HepG2 (cell line): ENCODE data around the gene HMCN1. TPM values are rescaled to one million over a fixed set of nuclear protein-coding genes. Genes with fewer than 3 reads are reported as not detected.
A peak's percentile ranks its signal among the peaks of the same experiment; 100 is the strongest.

Source experiments
- ARID5B ChIP-seq: IDR thresholded peaks from 2 replicates; pipeline ENCODE4 v1.4.0; 2020; ENCODE audit warnings: mild to moderate bottlenecking, missing genetic modification reagents
- CBX2 ChIP-seq, 2 experiments: fragments of 200-600 bp in 1 of 2; sonication (generic); formaldehyde crosslinking in 1 of 2; IDR thresholded peaks; 2 replicates each; pipeline versions ENCODE4 v1.7.0 to v1.8.1; 2018 to 2022; ENCODE audit warnings: low read depth in 2 of 2, low read length in 1 of 2, mild to moderate bottlenecking in 1 of 2, missing genetic modification reagents in 1 of 2
- DDIT3 ChIP-seq: sonication (generic); formaldehyde crosslinking; IDR thresholded peaks from 2 replicates; pipeline ENCODE4 v1.4.0; 2020; ENCODE audit warnings: mild to moderate bottlenecking, missing genetic modification reagents
- DR1 ChIP-seq: sonication (generic); formaldehyde crosslinking; IDR thresholded peaks from 2 replicates; pipeline ENCODE4 v1.8.0; 2021; ENCODE audit warnings: mild to moderate bottlenecking, missing genetic modification reagents, inconsistent platforms
- FOXA1 ChIP-seq, 2 experiments: fragments of 450-650 bp in 1 of 2; sonication (generic) in 1 of 2; formaldehyde crosslinking in 1 of 2; IDR thresholded peaks; 2 replicates each; pipeline versions ENCODE4 v1.4.0 to v1.6.1; 2016 to 2020; ENCODE audit warnings: missing genetic modification reagents in 1 of 2
- GABPB1 ChIP-seq: IDR thresholded peaks from 2 replicates; pipeline ENCODE4 v1.6.1; 2016; ENCODE audit warnings: mild to moderate bottlenecking, missing genetic modification reagents, moderate library complexity, missing compliant biosample characterization
- HCFC1 ChIP-seq: fragments of 150-350 bp; IDR thresholded peaks from 2 replicates; pipeline ENCODE4 v1.6.1; 2014; ENCODE audit warnings: low read depth, low read length
- HDAC6 ChIP-seq: fragments of 200-600 bp; sonication (generic); IDR thresholded peaks from 2 replicates; pipeline ENCODE4 v1.7.0; 2017; ENCODE audit warnings: mild to moderate bottlenecking, antibody characterized with exemption, low read length, low read depth
- HIVEP1 ChIP-seq: sonication (generic); formaldehyde crosslinking; IDR thresholded peaks from 2 replicates; pipeline ENCODE4 v1.4.0; 2020; ENCODE audit warnings: mild to moderate bottlenecking, missing genetic modification reagents
- MNT ChIP-seq: fragments of 450-650 bp; IDR thresholded peaks from 2 replicates; pipeline ENCODE4 v1.6.1; 2016
- NFIB ChIP-seq: sonication (generic); formaldehyde crosslinking; IDR thresholded peaks from 2 replicates; pipeline ENCODE4 v1.9.0; 2021; ENCODE audit warnings: missing genetic modification reagents, mild to moderate bottlenecking, borderline replicate concordance
- NFRKB ChIP-seq: fragments of 450-650 bp; IDR thresholded peaks from 2 replicates; pipeline ENCODE4 v1.6.1; 2017
- SATB2 ChIP-seq: sonication (generic); formaldehyde crosslinking; IDR thresholded peaks from 2 replicates; pipeline ENCODE4 v1.5.0; 2020; ENCODE audit warnings: missing genetic modification reagents
- SP2 ChIP-seq: sonication (generic); formaldehyde crosslinking; IDR thresholded peaks from 2 replicates; pipeline ENCODE4 v1.5.1; 2020; ENCODE audit warnings: mild to moderate bottlenecking, missing genetic modification reagents
- TCF7 ChIP-seq: sonication (generic); IDR thresholded peaks from 2 replicates; pipeline ENCODE4 v1.6.1; 2016; ENCODE audit warnings: antibody characterized with exemption, low read depth
- ZBTB37 ChIP-seq: sonication (generic); formaldehyde crosslinking; IDR thresholded peaks from 2 replicates; pipeline ENCODE4 v1.4.0; 2020; ENCODE audit warnings: mild to moderate bottlenecking, missing genetic modification reagents
- ZNF274 ChIP-seq: sonication (generic); formaldehyde crosslinking; IDR thresholded peaks from 2 replicates; pipeline ENCODE4 v1.5.1; 2020; ENCODE audit warnings: mild to moderate bottlenecking, missing genetic modification reagents
- ZNF34 ChIP-seq: sonication (generic); formaldehyde crosslinking; IDR thresholded peaks from 2 replicates; pipeline ENCODE4 v1.4.0; 2020; ENCODE audit warnings: mild to moderate bottlenecking, missing genetic modification reagents, borderline replicate concordance
- ZNF558 ChIP-seq: sonication (generic); formaldehyde crosslinking; IDR thresholded peaks from 2 replicates; pipeline ENCODE4 v1.9.0; 2022; ENCODE audit warnings: mild to moderate bottlenecking, missing genetic modification reagents, borderline replicate concordance
- ZNF639 ChIP-seq: conservative IDR thresholded peaks from 2 replicates; pipeline ENCODE4 v1.6.1; 2018; ENCODE audit warnings: missing genetic modification reagents
- ZNF709 ChIP-seq: sonication (generic); formaldehyde crosslinking; IDR thresholded peaks from 2 replicates; pipeline ENCODE4 v1.5.0; 2020; ENCODE audit warnings: mild to moderate bottlenecking, missing genetic modification reagents
- polyA plus RNA-seq, 8 experiments: library from polyadenylated mRNA; depleted of rRNA in 3 of 8; stranded (reverse) in 7 of 8; unstranded in 1 of 8; fragments of >200 nt; fragmentation: Illumina TruSeq in 4 of 8; extraction: Trizol in 4 of 8; gene quantifications; 2 replicates each; pipeline versions ENCODE4 v1.2.1 to v1.2.3, GENCODE V29; 2011 to 2016; ENCODE audit warnings: low read depth in 4 of 8, missing spikeins in 1 of 8, mixed read lengths in 1 of 8; ENCODE audit not compliant: insufficient read depth in 1 of 8
- total RNA-seq, 5 experiments: library from RNA; depleted of rRNA; stranded (reverse); fragments of >200 nt; fragmentation: Illumina TruSeq; extraction: Trizol; gene quantifications; 2 replicates each; pipeline ENCODE4 v1.2.3, GENCODE V29; 2016; ENCODE audit warnings: low read depth in 1 of 5

The HMCN1 gene
- total and polyA plus RNA-seq, 2 of the 13 experiments (the other 11 are each of a cell fraction or from before 2014, with no cell fraction given): 0.03 TPM; not detected in 1

GRCh38 chr1:185733818-185734735, at the start of gene HMCN1 (continued):
- TF ChIP-seq FOXA1 (IDR thresholded peaks at IDR 0.05) (no peak), FOXA1 (CRISPR knock-in tag; IDR thresholded peaks at IDR 0.05) (peak; percentile 56), NFIB (CRISPR knock-in tag) (no peak), ZBTB37 (CRISPR knock-in tag) (no peak), TCF7 (peak; percentile 19; the same call in 1 of the 2 replicates), DR1 (CRISPR knock-in tag) (no peak), MNT (no peak), GABPB1 (CRISPR knock-in tag) (peak; percentile 43; the same call in 1 of the 2 replicates), SP2 (0 out of 2 replicates have a peak, but pooled peaks have one; percentile 18), ZNF558 (no peak), HDAC6 (no peak), NFRKB (no peak), ZNF274 (CRISPR knock-in tag) (no peak), SATB2 (CRISPR knock-in tag) (no peak), HIVEP1 (no peak), ZNF34 (CRISPR knock-in tag) (no peak), ZNF639 (no peak), DDIT3 (CRISPR knock-in tag) (no peak), ARID5B (CRISPR knock-in tag) (0 out of 2 replicates have a peak, but pooled peaks have one; percentile 5), HCFC1 (no peak), CBX2 (IDR thresholded peaks at IDR 0.05; ENCODE audit: low read depth, low read length) (no peak), CBX2 (CRISPR knock-in tag; IDR thresholded peaks at IDR 0.05; ENCODE audit: low read depth) (no peak), ZNF709 (CRISPR knock-in tag) (0 out of 2 replicates have a peak, but pooled peaks have one; percentile 35)
